Thyroid gland (tissue), 4 donors: ENCODE data around the gene RIC8B.

Experiments
- POLR2A ChIP-seq, 2 donors: fragments of 450-650 bp; IDR thresholded peaks; one replicate each; pipeline ENCODE4 v1.6.1; 2017; ENCODE audit warnings: antibody characterized with exemption in 2 of 2, mild to moderate bottlenecking in 2 of 2, moderate library complexity in 1 of 2
- TF ChIP-seq, protein P1 (sequence below), 6 experiments: fragments of 200-600 bp in 3 of 6; fragments of 450-650 bp in 3 of 6; sonication (generic) in 3 of 6; IDR thresholded peaks; one replicate each; pipeline ENCODE4 v1.5.1; 2016 to 2019; ENCODE audit warnings: antibody characterized with exemption in 6 of 6, mild to moderate bottlenecking in 2 of 6, inconsistent platforms in 1 of 6, moderate library complexity in 1 of 6

DNA sequence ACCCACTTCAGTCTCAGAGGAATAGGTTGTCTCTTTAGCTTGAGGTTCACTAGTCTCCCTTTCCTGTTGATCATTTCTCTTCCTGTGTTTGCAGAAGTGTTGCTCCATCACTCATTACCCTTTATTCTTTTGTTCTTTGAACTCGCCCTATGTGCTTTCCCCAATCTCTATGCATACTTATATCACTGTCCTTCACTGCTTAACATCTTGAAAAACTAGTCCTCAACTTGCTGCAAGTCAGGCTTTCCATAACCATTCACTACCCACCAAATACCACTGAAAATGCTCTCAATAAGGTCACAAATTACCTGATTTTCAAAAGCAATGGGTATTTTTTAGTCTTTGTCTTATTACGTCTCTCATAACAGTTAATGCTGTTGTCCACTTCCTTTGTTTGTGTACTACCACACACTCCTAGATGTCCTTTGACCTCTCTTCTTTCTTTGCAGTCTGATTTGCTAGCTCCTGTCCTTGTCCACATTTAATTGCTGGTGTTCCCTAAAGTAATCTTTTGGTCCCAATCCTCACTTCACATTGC is 80.8 kb downstream of the RIC8B start:
- TF ChIP-seq, protein P1, sequence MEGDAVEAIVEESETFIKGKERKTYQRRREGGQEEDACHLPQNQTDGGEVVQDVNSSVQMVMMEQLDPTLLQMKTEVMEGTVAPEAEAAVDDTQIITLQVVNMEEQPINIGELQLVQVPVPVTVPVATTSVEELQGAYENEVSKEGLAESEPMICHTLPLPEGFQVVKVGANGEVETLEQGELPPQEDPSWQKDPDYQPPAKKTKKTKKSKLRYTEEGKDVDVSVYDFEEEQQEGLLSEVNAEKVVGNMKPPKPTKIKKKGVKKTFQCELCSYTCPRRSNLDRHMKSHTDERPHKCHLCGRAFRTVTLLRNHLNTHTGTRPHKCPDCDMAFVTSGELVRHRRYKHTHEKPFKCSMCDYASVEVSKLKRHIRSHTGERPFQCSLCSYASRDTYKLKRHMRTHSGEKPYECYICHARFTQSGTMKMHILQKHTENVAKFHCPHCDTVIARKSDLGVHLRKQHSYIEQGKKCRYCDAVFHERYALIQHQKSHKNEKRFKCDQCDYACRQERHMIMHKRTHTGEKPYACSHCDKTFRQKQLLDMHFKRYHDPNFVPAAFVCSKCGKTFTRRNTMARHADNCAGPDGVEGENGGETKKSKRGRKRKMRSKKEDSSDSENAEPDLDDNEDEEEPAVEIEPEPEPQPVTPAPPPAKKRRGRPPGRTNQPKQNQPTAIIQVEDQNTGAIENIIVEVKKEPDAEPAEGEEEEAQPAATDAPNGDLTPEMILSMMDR (IDR thresholded peaks at IDR 0.05) = no peak
- no peak for TF ChIP-seq POLR2A (IDR thresholded peaks at IDR 0.05)
